OCI-LY1 (cell line): ENCODE measurements around the gene LBH.

ENCODE experiments used
- CTCF ChIP-seq: fragments of 200-600 bp; sonication (generic), shearing (Covaris generic); IDR thresholded peaks from 2 replicates; pipeline ENCODE4 v1.5.1; 2017; ENCODE audit warnings: mild to moderate bottlenecking, antibody characterized with exemption, low read length, moderate library complexity, mixed read lengths
- EZH2 ChIP-seq: fragments of 200-600 bp; sonication (generic), shearing (Covaris generic); IDR thresholded peaks from 2 replicates; pipeline ENCODE4 v1.8.0; 2017; ENCODE audit warnings: borderline replicate concordance, mixed run types, mild to moderate bottlenecking, antibody characterized with exemption, low read length, moderate library complexity, mixed read lengths

DNA sequence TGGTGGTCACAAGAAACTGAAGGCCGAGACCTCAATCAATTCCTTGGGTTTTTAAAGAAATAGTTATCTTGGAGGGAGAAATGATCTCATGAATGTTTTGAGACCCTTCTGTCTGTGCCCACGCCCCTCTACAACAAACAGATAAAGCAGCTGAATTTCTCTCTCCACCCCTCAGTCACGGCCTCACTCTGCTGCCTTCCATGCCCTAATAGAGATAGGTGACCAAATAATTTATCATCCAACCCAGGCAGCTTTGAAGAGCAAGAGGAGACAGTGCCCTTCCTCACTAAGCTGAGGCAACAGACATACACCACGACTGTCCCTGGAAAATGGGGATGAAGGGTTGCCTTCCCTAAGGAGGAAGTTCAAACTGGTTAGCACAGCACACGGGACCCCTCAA is 71.2 kb downstream of the LBH start:
- no peak for TF ChIP-seq CTCF
- no peak for TF ChIP-seq EZH2
